Measurements from ENCODE around the gene LPAR2.

DNA sequence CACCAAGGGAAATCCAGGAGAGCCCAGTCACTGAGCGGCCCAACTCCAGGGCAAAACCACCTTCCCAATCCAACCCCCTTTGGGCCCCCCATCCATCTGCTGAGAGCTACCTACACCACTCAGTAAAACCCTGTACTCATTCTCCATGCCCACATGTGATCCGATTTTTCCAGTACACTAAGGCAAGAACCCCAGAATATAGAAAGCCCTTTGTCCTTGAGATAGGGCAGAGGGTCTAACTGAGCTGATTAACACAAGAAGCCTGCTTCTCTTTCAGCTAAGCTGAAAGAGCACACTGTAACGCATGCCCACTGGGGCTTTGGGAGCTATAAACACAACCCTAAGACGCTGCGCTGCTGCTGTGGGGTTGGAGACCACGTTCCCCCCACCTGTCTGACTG lies 45.5 kb downstream of the LPAR2 start:
- no peak for TF ChIP-seq PAX8 (IDR thresholded peaks at IDR 0.05)
- no peak for TF ChIP-seq MTA2 (IDR thresholded peaks at IDR 0.05; ENCODE audit: low read depth)
- no peak for TF ChIP-seq CHD1 (IDR thresholded peaks at IDR 0.05; ENCODE audit: low read depth, low read length)
- TF ChIP-seq, protein P1, sequence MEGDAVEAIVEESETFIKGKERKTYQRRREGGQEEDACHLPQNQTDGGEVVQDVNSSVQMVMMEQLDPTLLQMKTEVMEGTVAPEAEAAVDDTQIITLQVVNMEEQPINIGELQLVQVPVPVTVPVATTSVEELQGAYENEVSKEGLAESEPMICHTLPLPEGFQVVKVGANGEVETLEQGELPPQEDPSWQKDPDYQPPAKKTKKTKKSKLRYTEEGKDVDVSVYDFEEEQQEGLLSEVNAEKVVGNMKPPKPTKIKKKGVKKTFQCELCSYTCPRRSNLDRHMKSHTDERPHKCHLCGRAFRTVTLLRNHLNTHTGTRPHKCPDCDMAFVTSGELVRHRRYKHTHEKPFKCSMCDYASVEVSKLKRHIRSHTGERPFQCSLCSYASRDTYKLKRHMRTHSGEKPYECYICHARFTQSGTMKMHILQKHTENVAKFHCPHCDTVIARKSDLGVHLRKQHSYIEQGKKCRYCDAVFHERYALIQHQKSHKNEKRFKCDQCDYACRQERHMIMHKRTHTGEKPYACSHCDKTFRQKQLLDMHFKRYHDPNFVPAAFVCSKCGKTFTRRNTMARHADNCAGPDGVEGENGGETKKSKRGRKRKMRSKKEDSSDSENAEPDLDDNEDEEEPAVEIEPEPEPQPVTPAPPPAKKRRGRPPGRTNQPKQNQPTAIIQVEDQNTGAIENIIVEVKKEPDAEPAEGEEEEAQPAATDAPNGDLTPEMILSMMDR (IDR thresholded peaks at IDR 0.05 in 2 of 3, conservative IDR thresholded peaks at IDR 0.05 in 1 of 3; ENCODE audit: control insufficient read depth in 2 of 3, extremely low read depth in 1 of 3, insufficient read depth in 1 of 3, low read depth in 3 of 3, low read length in 3 of 3) = no peak
- no peak for TF ChIP-seq EGR1 (IDR thresholded peaks at IDR 0.05; ENCODE audit: borderline replicate concordance in 1 of 2, low read depth in 2 of 2, low read length in 2 of 2)
- TF ChIP-seq, protein P2, sequence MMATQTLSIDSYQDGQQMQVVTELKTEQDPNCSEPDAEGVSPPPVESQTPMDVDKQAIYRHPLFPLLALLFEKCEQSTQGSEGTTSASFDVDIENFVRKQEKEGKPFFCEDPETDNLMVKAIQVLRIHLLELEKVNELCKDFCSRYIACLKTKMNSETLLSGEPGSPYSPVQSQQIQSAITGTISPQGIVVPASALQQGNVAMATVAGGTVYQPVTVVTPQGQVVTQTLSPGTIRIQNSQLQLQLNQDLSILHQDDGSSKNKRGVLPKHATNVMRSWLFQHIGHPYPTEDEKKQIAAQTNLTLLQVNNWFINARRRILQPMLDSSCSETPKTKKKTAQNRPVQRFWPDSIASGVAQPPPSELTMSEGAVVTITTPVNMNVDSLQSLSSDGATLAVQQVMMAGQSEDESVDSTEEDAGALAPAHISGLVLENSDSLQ (IDR thresholded peaks at IDR 0.05) = no peak
- no peak for TF ChIP-seq NR2C1 (IDR thresholded peaks at IDR 0.05)
- TF ChIP-seq SRF (IDR thresholded peaks at IDR 0.05; ENCODE audit: low read depth in 2 of 2, low read length in 2 of 2) = no peak
- TF ChIP-seq, protein P3, sequence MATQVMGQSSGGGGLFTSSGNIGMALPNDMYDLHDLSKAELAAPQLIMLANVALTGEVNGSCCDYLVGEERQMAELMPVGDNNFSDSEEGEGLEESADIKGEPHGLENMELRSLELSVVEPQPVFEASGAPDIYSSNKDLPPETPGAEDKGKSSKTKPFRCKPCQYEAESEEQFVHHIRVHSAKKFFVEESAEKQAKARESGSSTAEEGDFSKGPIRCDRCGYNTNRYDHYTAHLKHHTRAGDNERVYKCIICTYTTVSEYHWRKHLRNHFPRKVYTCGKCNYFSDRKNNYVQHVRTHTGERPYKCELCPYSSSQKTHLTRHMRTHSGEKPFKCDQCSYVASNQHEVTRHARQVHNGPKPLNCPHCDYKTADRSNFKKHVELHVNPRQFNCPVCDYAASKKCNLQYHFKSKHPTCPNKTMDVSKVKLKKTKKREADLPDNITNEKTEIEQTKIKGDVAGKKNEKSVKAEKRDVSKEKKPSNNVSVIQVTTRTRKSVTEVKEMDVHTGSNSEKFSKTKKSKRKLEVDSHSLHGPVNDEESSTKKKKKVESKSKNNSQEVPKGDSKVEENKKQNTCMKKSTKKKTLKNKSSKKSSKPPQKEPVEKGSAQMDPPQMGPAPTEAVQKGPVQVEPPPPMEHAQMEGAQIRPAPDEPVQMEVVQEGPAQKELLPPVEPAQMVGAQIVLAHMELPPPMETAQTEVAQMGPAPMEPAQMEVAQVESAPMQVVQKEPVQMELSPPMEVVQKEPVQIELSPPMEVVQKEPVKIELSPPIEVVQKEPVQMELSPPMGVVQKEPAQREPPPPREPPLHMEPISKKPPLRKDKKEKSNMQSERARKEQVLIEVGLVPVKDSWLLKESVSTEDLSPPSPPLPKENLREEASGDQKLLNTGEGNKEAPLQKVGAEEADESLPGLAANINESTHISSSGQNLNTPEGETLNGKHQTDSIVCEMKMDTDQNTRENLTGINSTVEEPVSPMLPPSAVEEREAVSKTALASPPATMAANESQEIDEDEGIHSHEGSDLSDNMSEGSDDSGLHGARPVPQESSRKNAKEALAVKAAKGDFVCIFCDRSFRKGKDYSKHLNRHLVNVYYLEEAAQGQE (IDR thresholded peaks at IDR 0.05; ENCODE audit: low read depth, low read length) = no peak
- no peak for TF ChIP-seq RAD51 (IDR thresholded peaks at IDR 0.05)

Data from GM12878 (cell line).